HL-60 (cell line): ENCODE results near the gene PDCD7.

Experiments used
- DNase-seq, 2 experiments: peaks; one replicate each; pipeline ENCODE4 v3.0.0-alpha.2; 2010 to 2020; ENCODE audit warnings: low read depth in 1 of 2, low spot score in 1 of 2
- H3K27ac ChIP-seq: fragments of 250-450 bp; sonication (Bioruptor Pico); replicated peaks from 2 replicates; pipeline ENCODE4 v1.5.1; 2020; ENCODE audit warnings: mild to moderate bottlenecking, moderate library complexity
- H3K27me3 ChIP-seq: fragments of 250-450 bp; sonication (Bioruptor Pico); 2 replicates; pipeline ENCODE4 v1.5.1; 2021; ENCODE audit warnings: mild to moderate bottlenecking, moderate library complexity; ENCODE audit not compliant: insufficient read depth, poor library complexity, severe bottlenecking
- H3K4me3 ChIP-seq: replicated peaks from 2 replicates; pipeline ENCODE4 v1.5.1; 2011; ENCODE audit warnings: mild to moderate bottlenecking, control low read depth, low read length; ENCODE audit not compliant: insufficient read depth
- GABPA ChIP-seq: IDR thresholded peaks from 2 replicates; pipeline ENCODE4 v1.6.1; 2012; ENCODE audit warnings: low read depth
- POLR2AphosphoS5 ChIP-seq: IDR thresholded peaks from 2 replicates; pipeline ENCODE4 v1.6.1; 2012; ENCODE audit warnings: low read depth
- SPI1 ChIP-seq: IDR thresholded peaks from 2 replicates; pipeline ENCODE4 v1.6.1; 2012; ENCODE audit warnings: low read depth, mild to moderate bottlenecking, borderline replicate concordance
- TF ChIP-seq, protein P1 (sequence below): IDR thresholded peaks from one replicate; pipeline ENCODE4 v1.5.1; 2011; ENCODE audit warnings: low read length, control low read depth, inconsistent platforms; ENCODE audit not compliant: insufficient read depth
- TF ChIP-seq, protein P2 (sequence below): IDR thresholded peaks from 2 replicates; pipeline ENCODE4 v1.6.1; 2012; ENCODE audit warnings: low read depth; ENCODE audit not compliant: insufficient replicate concordance

The PDCD7 gene

DNA sequence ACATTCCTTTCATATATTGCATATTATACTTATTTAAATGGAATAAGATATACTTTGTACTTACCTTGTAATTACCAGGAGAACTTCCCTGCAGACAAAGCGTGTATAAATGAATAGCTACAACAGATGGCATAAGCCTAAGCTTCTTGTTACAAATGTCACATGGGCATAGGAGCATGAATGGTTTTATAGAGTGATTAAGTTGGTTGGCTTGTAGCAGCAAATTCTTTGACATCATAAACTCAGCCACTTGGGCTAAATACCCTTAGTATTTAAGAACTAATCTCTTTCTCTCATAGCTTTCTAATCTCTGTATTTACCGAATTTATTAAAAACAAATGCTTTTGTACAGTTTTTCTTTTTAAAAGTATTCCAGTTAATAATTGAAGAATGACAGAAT lies 18.5 kb downstream of the PDCD7 start, which contains the start of gene UBAP1L:
Gene UBAP1L, minus strand, starts transcription at position 115 of the 400 bp plus-strand sequence. CDS start 8,985 bp downstream, outside the sequence.
- Histone ChIP-seq H3K27ac (no peak within 1 kb of the TSS), H3K4me3 (no peak within 1 kb of the TSS), H3K27me3 (no peaks in the 10 kb centered on the region)
- no peak for TF ChIP-seq POLR2AphosphoS5
- TF ChIP-seq SPI1: no peak
- TF ChIP-seq, protein P1, sequence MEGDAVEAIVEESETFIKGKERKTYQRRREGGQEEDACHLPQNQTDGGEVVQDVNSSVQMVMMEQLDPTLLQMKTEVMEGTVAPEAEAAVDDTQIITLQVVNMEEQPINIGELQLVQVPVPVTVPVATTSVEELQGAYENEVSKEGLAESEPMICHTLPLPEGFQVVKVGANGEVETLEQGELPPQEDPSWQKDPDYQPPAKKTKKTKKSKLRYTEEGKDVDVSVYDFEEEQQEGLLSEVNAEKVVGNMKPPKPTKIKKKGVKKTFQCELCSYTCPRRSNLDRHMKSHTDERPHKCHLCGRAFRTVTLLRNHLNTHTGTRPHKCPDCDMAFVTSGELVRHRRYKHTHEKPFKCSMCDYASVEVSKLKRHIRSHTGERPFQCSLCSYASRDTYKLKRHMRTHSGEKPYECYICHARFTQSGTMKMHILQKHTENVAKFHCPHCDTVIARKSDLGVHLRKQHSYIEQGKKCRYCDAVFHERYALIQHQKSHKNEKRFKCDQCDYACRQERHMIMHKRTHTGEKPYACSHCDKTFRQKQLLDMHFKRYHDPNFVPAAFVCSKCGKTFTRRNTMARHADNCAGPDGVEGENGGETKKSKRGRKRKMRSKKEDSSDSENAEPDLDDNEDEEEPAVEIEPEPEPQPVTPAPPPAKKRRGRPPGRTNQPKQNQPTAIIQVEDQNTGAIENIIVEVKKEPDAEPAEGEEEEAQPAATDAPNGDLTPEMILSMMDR: no peak
- TF ChIP-seq, protein P2, sequence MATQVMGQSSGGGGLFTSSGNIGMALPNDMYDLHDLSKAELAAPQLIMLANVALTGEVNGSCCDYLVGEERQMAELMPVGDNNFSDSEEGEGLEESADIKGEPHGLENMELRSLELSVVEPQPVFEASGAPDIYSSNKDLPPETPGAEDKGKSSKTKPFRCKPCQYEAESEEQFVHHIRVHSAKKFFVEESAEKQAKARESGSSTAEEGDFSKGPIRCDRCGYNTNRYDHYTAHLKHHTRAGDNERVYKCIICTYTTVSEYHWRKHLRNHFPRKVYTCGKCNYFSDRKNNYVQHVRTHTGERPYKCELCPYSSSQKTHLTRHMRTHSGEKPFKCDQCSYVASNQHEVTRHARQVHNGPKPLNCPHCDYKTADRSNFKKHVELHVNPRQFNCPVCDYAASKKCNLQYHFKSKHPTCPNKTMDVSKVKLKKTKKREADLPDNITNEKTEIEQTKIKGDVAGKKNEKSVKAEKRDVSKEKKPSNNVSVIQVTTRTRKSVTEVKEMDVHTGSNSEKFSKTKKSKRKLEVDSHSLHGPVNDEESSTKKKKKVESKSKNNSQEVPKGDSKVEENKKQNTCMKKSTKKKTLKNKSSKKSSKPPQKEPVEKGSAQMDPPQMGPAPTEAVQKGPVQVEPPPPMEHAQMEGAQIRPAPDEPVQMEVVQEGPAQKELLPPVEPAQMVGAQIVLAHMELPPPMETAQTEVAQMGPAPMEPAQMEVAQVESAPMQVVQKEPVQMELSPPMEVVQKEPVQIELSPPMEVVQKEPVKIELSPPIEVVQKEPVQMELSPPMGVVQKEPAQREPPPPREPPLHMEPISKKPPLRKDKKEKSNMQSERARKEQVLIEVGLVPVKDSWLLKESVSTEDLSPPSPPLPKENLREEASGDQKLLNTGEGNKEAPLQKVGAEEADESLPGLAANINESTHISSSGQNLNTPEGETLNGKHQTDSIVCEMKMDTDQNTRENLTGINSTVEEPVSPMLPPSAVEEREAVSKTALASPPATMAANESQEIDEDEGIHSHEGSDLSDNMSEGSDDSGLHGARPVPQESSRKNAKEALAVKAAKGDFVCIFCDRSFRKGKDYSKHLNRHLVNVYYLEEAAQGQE: no peak
- TF ChIP-seq GABPA: no peak
- no peak for DNase-seq

DNA sequence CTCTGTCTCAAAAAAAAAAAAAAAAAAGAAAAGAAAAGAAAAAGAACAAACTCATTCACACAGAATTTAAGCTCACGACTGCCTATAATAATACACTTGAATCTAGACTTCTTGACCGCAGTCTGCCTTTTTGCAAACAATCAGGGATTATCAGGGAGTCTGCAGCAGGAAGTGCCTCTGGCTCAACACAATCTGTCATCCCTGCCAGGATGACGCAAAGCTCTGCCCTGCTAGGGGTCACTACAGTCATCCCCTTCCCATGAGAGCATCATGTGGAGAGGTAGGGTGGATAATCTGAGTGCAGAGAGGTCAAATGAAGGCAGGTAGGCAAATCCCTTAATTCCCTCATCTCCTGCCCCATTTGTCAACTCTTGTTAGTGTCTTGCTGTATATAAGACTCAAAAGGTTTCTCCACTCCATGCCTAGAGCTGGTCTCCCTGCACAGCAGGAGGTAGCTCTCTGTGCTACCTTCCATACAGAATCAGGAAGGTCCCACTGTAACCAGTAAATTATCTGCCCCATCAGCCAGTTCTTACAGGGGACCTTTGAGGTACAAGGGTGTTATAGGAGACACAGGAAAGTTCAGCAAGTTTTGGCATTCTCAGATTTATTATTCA lies 22.8 kb downstream of the PDCD7 start:
- TF ChIP-seq SPI1 (no peak), GABPA (no peak), POLR2AphosphoS5 (no peak)
- TF ChIP-seq, protein P1: no peak
- TF ChIP-seq, protein P2: no peak
- H3K4me3 ChIP-seq: no peak overlapping the region
- no peaks in the 10 kb centered on the region for H3K27me3 ChIP-seq
- H3K27ac ChIP-seq: no peak overlapping the region
- no peak for DNase-seq

DNA sequence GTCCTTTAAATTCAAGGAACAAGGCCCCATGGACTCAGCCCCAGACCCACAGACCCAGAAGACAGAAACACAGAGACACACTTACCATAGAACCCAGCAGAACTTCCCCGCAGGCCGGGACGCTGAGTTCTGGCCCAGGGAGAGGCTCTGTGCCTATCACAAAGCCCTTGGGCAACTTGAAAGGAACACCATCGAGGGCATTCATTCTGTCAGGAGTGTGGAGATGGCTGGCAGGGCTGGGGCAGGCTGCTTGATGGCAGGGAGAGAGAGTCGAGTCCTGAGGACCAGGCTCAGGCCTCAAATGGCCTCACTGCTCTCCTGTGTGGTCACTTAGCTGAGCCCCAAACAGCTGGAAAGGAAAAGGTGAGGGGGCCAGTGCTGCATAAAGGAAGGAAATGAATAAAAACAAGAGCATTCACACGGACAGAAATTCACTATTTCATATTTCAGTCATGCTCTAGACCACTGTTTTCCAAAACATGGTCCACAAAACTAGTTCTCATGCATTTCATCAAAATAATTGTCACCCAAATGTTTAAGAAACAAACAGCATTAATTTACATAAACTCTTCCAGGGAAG lies 27.5 kb downstream of the PDCD7 start:
- no peak for DNase-seq
- Histone ChIP-seq H3K27ac (no peak overlapping the region), H3K4me3 (no peak overlapping the region), H3K27me3 (no peaks in the 10 kb centered on the region)
- TF ChIP-seq, protein P2: no peak
- TF ChIP-seq SPI1 (no peak), GABPA (no peak), POLR2AphosphoS5 (no peak)
- TF ChIP-seq, protein P1: no peak
